ENCODE results near the gene ANKRD42. TPM values are rescaled to one million over a fixed set of nuclear protein-coding genes. Genes with fewer than 3 reads are reported as not detected.
A peak's percentile ranks its signal among the peaks of the same experiment; 100 is the strongest.

ANKRD42 gene
- total RNA-seq, 1 donor from 2014 or later = 4.8 TPM

GRCh38 chr11:83285771-83286528, 92.4 kb downstream of the ANKRD42 start, which contains the start of gene CCDC90B:
Gene CCDC90B (minus strand): TSS chr11:83286367. CDS start chr11:83285972, 395 bp downstream.
- peak; percentile 99 for DNase-seq (ENCODE audit: low read depth)

GRCh38 chr11:83287631-83288030, 94.1 kb downstream of the ANKRD42 start:
- DNase-seq (ENCODE audit: low read depth) = no peak

GRCh38 chr11:83292709-83293456, 99.4 kb downstream of the ANKRD42 start:
- DNase-seq (ENCODE audit: low read depth) = peak; percentile 74

GRCh38 chr11:83293457-83293774, 99.9 kb downstream of the ANKRD42 start:
- no peak for DNase-seq (ENCODE audit: low read depth)

- no peak for DNase-seq (ENCODE audit: low read depth)
These were observed 100.7 kb downstream of the ANKRD42 start for GRCh38 chr11:83294208-83294607.

Other genes starting within 250 kb of the ANKRD42 start
- gene RAB30, start 121.8 kb upstream of the ANKRD42 start, total RNA-seq = 13.6 and 23.0 TPM in 2 replicates
- 39.3 and 53.3 TPM in 2 replicates for gene PCF11, start 36.6 kb upstream of the ANKRD42 start, total RNA-seq
- 88.8 and 108 TPM in 2 replicates for gene CCDC90B, start 92.7 kb downstream of the ANKRD42 start, total RNA-seq